Measurements from ENCODE around the gene CYP19A1.

The CYP19A1 gene

GRCh38 chr15:51302480-51302879 is 35.9 kb downstream of the CYP19A1 start:
- Histone ChIP-seq H3K27ac (ENCODE audit: insufficient read depth, low read depth, low read length, poor library complexity, severe bottlenecking) (no peak overlapping the region), H3K36me3 (ENCODE audit: control insufficient read depth, insufficient read depth, low read length) (no peaks in the 10 kb centered on the region), H3K9me3 (ENCODE audit: control insufficient read depth, low read length) (no peaks in the 10 kb centered on the region), H3K4me1 (ENCODE audit: control insufficient read depth, insufficient read depth, low read length) (peaks cover 8% of the 10 kb centered on the region), H3K27me3 (ENCODE audit: control insufficient read depth, insufficient read depth, low read length, poor library complexity, severe bottlenecking) (no peaks in the 10 kb centered on the region), H3K4me3 (ENCODE audit: insufficient read depth, low read depth, low read length) (no peak overlapping the region)
- 92 to 93% methylated on average over 6 of the region's 6 CpGs for WGBS, 2 experiments

- no peaks in the 10 kb centered on the region for H3K9me3 ChIP-seq (ENCODE audit: control insufficient read depth, low read length)
- 90 to 94% methylated on average over 5 of the region's 5 CpGs for WGBS, 2 experiments
- H3K36me3 ChIP-seq (ENCODE audit: control insufficient read depth, insufficient read depth, low read length): no peaks in the 10 kb centered on the region
- H3K27me3 ChIP-seq (ENCODE audit: control insufficient read depth, insufficient read depth, low read length, poor library complexity, severe bottlenecking): no peaks in the 10 kb centered on the region
- no peak overlapping the region for H3K4me3 ChIP-seq (ENCODE audit: insufficient read depth, low read depth, low read length)
- H3K4me1 ChIP-seq (ENCODE audit: control insufficient read depth, insufficient read depth, low read length): peaks cover 8% of the 10 kb centered on the region
- no peak overlapping the region for H3K27ac ChIP-seq (ENCODE audit: insufficient read depth, low read depth, low read length, poor library complexity, severe bottlenecking)
These were observed 39.0 kb downstream of the CYP19A1 start for GRCh38 chr15:51299187-51300015.

- Histone ChIP-seq H3K4me3 (ENCODE audit: insufficient read depth, low read depth, low read length) (no peak overlapping the region), H3K9me3 (ENCODE audit: control insufficient read depth, low read length) (no peaks in the 10 kb centered on the region), H3K4me1 (ENCODE audit: control insufficient read depth, insufficient read depth, low read length) (peaks cover 8% of the 10 kb centered on the region), H3K27me3 (ENCODE audit: control insufficient read depth, insufficient read depth, low read length, poor library complexity, severe bottlenecking) (no peaks in the 10 kb centered on the region), H3K27ac (ENCODE audit: insufficient read depth, low read depth, low read length, poor library complexity, severe bottlenecking) (no peak overlapping the region), H3K36me3 (ENCODE audit: control insufficient read depth, insufficient read depth, low read length) (no peaks in the 10 kb centered on the region)
- WGBS, 2 experiments: 88 to 94% methylated on average over 2 of the region's 2 CpGs
These were observed 39.8 kb downstream of the CYP19A1 start for GRCh38 chr15:51298620-51299019.

- no peak overlapping the region for H3K27ac ChIP-seq (ENCODE audit: insufficient read depth, low read depth, low read length, poor library complexity, severe bottlenecking)
- H3K9me3 ChIP-seq (ENCODE audit: control insufficient read depth, low read length): no peaks in the 10 kb centered on the region
- H3K4me1 ChIP-seq (ENCODE audit: control insufficient read depth, insufficient read depth, low read length): no peaks in the 10 kb centered on the region
- WGBS, 2 experiments: 89 to 92% methylated on average over 4 of the region's 4 CpGs
- no peaks in the 10 kb centered on the region for H3K36me3 ChIP-seq (ENCODE audit: control insufficient read depth, insufficient read depth, low read length)
- no peak overlapping the region for H3K4me3 ChIP-seq (ENCODE audit: insufficient read depth, low read depth, low read length)
- no peaks in the 10 kb centered on the region for H3K27me3 ChIP-seq (ENCODE audit: control insufficient read depth, insufficient read depth, low read length, poor library complexity, severe bottlenecking)
These were observed 47.7 kb downstream of the CYP19A1 start for GRCh38 chr15:51290720-51291119.

GRCh38 chr15:51289290-51289689 is 49.1 kb downstream of the CYP19A1 start:
- Histone ChIP-seq H3K27ac (ENCODE audit: insufficient read depth, low read depth, low read length, poor library complexity, severe bottlenecking) (no peak overlapping the region), H3K4me3 (ENCODE audit: insufficient read depth, low read depth, low read length) (no peak overlapping the region), H3K4me1 (ENCODE audit: control insufficient read depth, insufficient read depth, low read length) (no peaks in the 10 kb centered on the region), H3K36me3 (ENCODE audit: control insufficient read depth, insufficient read depth, low read length) (no peaks in the 10 kb centered on the region), H3K27me3 (ENCODE audit: control insufficient read depth, insufficient read depth, low read length, poor library complexity, severe bottlenecking) (no peaks in the 10 kb centered on the region), H3K9me3 (ENCODE audit: control insufficient read depth, low read length) (no peaks in the 10 kb centered on the region)
- WGBS, 2 experiments: 88 to 92% methylated on average over 1 of the region's 1 CpG

GRCh38 chr15:51288143-51289065 is 50.0 kb downstream of the CYP19A1 start:
- Histone ChIP-seq H3K36me3 (ENCODE audit: control insufficient read depth, insufficient read depth, low read length) (no peaks in the 10 kb centered on the region), H3K27ac (ENCODE audit: insufficient read depth, low read depth, low read length, poor library complexity, severe bottlenecking) (no peak overlapping the region), H3K9me3 (ENCODE audit: control insufficient read depth, low read length) (no peaks in the 10 kb centered on the region), H3K27me3 (ENCODE audit: control insufficient read depth, insufficient read depth, low read length, poor library complexity, severe bottlenecking) (no peaks in the 10 kb centered on the region), H3K4me1 (ENCODE audit: control insufficient read depth, insufficient read depth, low read length) (no peaks in the 10 kb centered on the region), H3K4me3 (ENCODE audit: insufficient read depth, low read depth, low read length) (no peak overlapping the region)
- 92 to 94% methylated on average over 13 of the region's 13 CpGs for WGBS, 2 experiments

GRCh38 chr15:51286816-51287215 is 51.6 kb downstream of the CYP19A1 start:
- Histone ChIP-seq H3K27me3 (ENCODE audit: control insufficient read depth, insufficient read depth, low read length, poor library complexity, severe bottlenecking) (no peaks in the 10 kb centered on the region), H3K4me3 (ENCODE audit: insufficient read depth, low read depth, low read length) (no peak overlapping the region), H3K36me3 (ENCODE audit: control insufficient read depth, insufficient read depth, low read length) (no peaks in the 10 kb centered on the region), H3K27ac (ENCODE audit: insufficient read depth, low read depth, low read length, poor library complexity, severe bottlenecking) (no peak overlapping the region), H3K4me1 (ENCODE audit: control insufficient read depth, insufficient read depth, low read length) (no peaks in the 10 kb centered on the region), H3K9me3 (ENCODE audit: control insufficient read depth, low read length) (no peaks in the 10 kb centered on the region)
- 88 to 100% methylated on average over 1 of the region's 1 CpG for WGBS, 2 experiments

- H3K27me3 ChIP-seq (ENCODE audit: control insufficient read depth, insufficient read depth, low read length, poor library complexity, severe bottlenecking): no peaks in the 10 kb centered on the region
These were observed 53.0 kb downstream of the CYP19A1 start for GRCh38 chr15:51285399-51285798.

GRCh38 chr15:51284871-51285270 is 53.5 kb downstream of the CYP19A1 start:
- WGBS, 2 experiments: 94 to 96% methylated on average over 6 of the region's 6 CpGs
- Histone ChIP-seq H3K36me3 (ENCODE audit: control insufficient read depth, insufficient read depth, low read length) (no peaks in the 10 kb centered on the region), H3K27ac (ENCODE audit: insufficient read depth, low read depth, low read length, poor library complexity, severe bottlenecking) (no peak overlapping the region), H3K4me1 (ENCODE audit: control insufficient read depth, insufficient read depth, low read length) (no peaks in the 10 kb centered on the region), H3K4me3 (ENCODE audit: insufficient read depth, low read depth, low read length) (no peak overlapping the region), H3K27me3 (ENCODE audit: control insufficient read depth, insufficient read depth, low read length, poor library complexity, severe bottlenecking) (no peaks in the 10 kb centered on the region), H3K9me3 (ENCODE audit: control insufficient read depth, low read length) (no peaks in the 10 kb centered on the region)

More at GRCh38 chr15:51285399-51285798, 53.0 kb downstream of the CYP19A1 start:
- WGBS, 2 experiments: 96% methylated on average over 6 of the region's 6 CpGs
- no peaks in the 10 kb centered on the region for H3K36me3 ChIP-seq (ENCODE audit: control insufficient read depth, insufficient read depth, low read length)
- no peak overlapping the region for H3K27ac ChIP-seq (ENCODE audit: insufficient read depth, low read depth, low read length, poor library complexity, severe bottlenecking)
- no peaks in the 10 kb centered on the region for H3K9me3 ChIP-seq (ENCODE audit: control insufficient read depth, low read length)
- H3K4me3 ChIP-seq (ENCODE audit: insufficient read depth, low read depth, low read length): no peak overlapping the region
- H3K4me1 ChIP-seq (ENCODE audit: control insufficient read depth, insufficient read depth, low read length): no peaks in the 10 kb centered on the region

- no peak overlapping the region for H3K4me3 ChIP-seq (ENCODE audit: insufficient read depth, low read depth, low read length)
- H3K36me3 ChIP-seq (ENCODE audit: control insufficient read depth, insufficient read depth, low read length): no peaks in the 10 kb centered on the region
- H3K9me3 ChIP-seq (ENCODE audit: control insufficient read depth, low read length): no peaks in the 10 kb centered on the region
- 89 to 92% methylated on average over 6 of the region's 6 CpGs for WGBS, 2 experiments
- no peaks in the 10 kb centered on the region for H3K27me3 ChIP-seq (ENCODE audit: control insufficient read depth, insufficient read depth, low read length, poor library complexity, severe bottlenecking)
- H3K4me1 ChIP-seq (ENCODE audit: control insufficient read depth, insufficient read depth, low read length): no peaks in the 10 kb centered on the region
- no peak overlapping the region for H3K27ac ChIP-seq (ENCODE audit: insufficient read depth, low read depth, low read length, poor library complexity, severe bottlenecking)
These were observed 55.4 kb downstream of the CYP19A1 start for GRCh38 chr15:51283026-51283425.
